ENCODE data around the gene TRAPPC14. TPM values are rescaled to one million over a fixed set of nuclear protein-coding genes. Genes with fewer than 3 reads are reported as not detected.

The TRAPPC14 gene
- total and polyA plus RNA-seq, 9 of the 15 experiments (the other 6 are each of a cell fraction or from before 2014, with no cell fraction given), result 0.42 to 45.9 (median 18.2) TPM

DNA sequence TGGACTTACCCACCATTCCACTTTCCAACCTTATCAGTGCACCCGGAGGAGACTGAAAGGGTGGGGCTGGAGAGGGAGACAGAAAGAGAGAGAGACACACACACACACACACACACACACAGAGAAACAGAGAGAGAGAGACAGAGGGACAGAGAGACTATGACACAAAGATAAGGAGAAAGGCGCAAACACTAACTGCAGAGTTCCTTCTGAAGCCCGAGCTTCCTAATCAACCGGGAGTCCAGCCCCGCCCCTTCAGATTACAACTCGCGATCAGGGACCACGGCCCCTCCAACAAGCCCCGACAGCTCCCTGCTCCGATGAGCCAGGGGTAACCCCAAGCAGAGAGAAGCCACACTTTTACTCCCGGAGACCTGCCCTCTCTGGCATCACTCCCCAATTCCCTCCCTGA, 9.4 kb upstream of the TRAPPC14 start (continued):
- TF ChIP-seq SETDB1 (IDR thresholded peaks at IDR 0.05; ENCODE audit: low read length) (no peak), POLR2B (IDR thresholded peaks at IDR 0.05; ENCODE audit: low read depth, partially characterized antibody) (peak; percentile 68), FIP1L1 (IDR thresholded peaks at IDR 0.05; ENCODE audit: low read depth, low read length, poor library complexity, severe bottlenecking) (no peak), U2AF2 (optimal IDR thresholded peaks at IDR 0.05; ENCODE audit: low read depth, low read length) (no peak), CREB1 (IDR thresholded peaks at IDR 0.05) (peak; percentile 18; the same call in 1 of the 2 replicates), CREB1 (CRISPR knock-in tag; IDR thresholded peaks at IDR 0.05) (peak; percentile 59; the same call in 1 of the 2 replicates), BRD9 (IDR thresholded peaks at IDR 0.05; ENCODE audit: low read depth, partially characterized antibody) (peak; percentile 95), STAT5B (CRISPR knock-in tag; IDR thresholded peaks at IDR 0.05) (no peak), ZKSCAN8 (CRISPR knock-in tag; IDR thresholded peaks at IDR 0.05) (no peak), MTA1 (IDR thresholded peaks at IDR 0.05; ENCODE audit: borderline replicate concordance) (peak; percentile 93), ZNF589 (CRISPR knock-in tag; IDR thresholded peaks at IDR 0.05; ENCODE audit: low read depth) (no peak), NEUROD1 (IDR thresholded peaks at IDR 0.05; ENCODE audit: borderline replicate concordance, low read depth, low read length, partially characterized antibody) (peak; percentile 52), ZNF143 (CRISPR knock-in tag; IDR thresholded peaks at IDR 0.05) (peak; percentile 23; the same call in 1 of the 2 replicates), SP1 (CRISPR knock-in tag; IDR thresholded peaks at IDR 0.05) (peak; percentile 77), RBM14 (IDR thresholded peaks at IDR 0.05; ENCODE audit: borderline replicate concordance, insufficient read depth, low read depth, low read length) (no peak)
- TF ChIP-seq, protein P1, sequence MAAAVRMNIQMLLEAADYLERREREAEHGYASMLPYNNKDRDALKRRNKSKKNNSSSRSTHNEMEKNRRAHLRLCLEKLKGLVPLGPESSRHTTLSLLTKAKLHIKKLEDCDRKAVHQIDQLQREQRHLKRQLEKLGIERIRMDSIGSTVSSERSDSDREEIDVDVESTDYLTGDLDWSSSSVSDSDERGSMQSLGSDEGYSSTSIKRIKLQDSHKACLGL (CRISPR knock-in tag; IDR thresholded peaks at IDR 0.05; ENCODE audit: borderline replicate concordance, poor library complexity, severe bottlenecking), result no peak
- TF ChIP-seq, protein P2, sequence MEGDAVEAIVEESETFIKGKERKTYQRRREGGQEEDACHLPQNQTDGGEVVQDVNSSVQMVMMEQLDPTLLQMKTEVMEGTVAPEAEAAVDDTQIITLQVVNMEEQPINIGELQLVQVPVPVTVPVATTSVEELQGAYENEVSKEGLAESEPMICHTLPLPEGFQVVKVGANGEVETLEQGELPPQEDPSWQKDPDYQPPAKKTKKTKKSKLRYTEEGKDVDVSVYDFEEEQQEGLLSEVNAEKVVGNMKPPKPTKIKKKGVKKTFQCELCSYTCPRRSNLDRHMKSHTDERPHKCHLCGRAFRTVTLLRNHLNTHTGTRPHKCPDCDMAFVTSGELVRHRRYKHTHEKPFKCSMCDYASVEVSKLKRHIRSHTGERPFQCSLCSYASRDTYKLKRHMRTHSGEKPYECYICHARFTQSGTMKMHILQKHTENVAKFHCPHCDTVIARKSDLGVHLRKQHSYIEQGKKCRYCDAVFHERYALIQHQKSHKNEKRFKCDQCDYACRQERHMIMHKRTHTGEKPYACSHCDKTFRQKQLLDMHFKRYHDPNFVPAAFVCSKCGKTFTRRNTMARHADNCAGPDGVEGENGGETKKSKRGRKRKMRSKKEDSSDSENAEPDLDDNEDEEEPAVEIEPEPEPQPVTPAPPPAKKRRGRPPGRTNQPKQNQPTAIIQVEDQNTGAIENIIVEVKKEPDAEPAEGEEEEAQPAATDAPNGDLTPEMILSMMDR (IDR thresholded peaks at IDR 0.05 in 2 of 3, conservative IDR thresholded peaks at IDR 0.05 in 1 of 3; ENCODE audit: insufficient read depth in 2 of 3, low read depth in 1 of 3, low read length in 3 of 3), result peak in 1 of 3 experiments; percentile 6; a peak in 1 of 6 replicates
